Activated CD4-positive, CD25-positive, alpha-beta regulatory T cell (primary cell): Measurements from ENCODE around the gene CTSD.
"Not testable (repeated sequence)": the region's sequence is repeated elsewhere in the genome, so short reads cannot be mapped to it uniquely, and the experiment has no call there.

ENCODE experiments used
- DNase-seq, 4 experiments: peaks; one replicate each; lab custom pipeline; 2025; lab: John Stamatoyannopoulos, UW

Gene CTSD

GRCh38 chr11:1763796-1764661 is at the start of gene CTSD:
CTSD (minus strand) TSS chr11:1763927; CDS start chr11:1763859, 68 bp downstream.
- peak; percentile 76 to 86 (median 82) for DNase-seq

GRCh38 chr11:1813356-1813755 is 49.6 kb upstream of the CTSD start:
- not testable (repeated sequence) for DNase-seq

GRCh38 chr11:1812801-1813200 is 49.1 kb upstream of the CTSD start:
- DNase-seq = no peak

DNA sequence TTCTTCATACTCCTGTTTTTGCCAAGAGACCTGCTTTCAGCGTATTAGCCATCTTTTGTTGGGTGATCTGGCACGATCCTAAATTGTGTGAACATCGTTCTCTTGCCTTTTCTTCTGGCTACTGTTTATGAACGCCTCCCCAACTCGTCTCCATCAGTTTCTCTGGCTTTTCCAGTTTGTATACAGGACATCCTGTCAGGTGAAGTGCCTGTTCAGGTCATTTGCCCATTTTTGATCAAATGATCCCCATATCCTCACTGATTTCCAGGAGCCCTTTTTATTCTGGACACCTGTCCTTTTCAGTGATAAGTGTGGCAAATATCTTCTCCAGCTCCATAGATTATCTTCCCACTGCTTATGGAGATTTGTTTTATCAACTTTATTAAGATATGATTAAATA is 48.5 kb upstream of the CTSD start:
- DNase-seq = no peak

GRCh38 chr11:1810761-1811160 is 47.0 kb upstream of the CTSD start:
- DNase-seq = no peak

DNA sequence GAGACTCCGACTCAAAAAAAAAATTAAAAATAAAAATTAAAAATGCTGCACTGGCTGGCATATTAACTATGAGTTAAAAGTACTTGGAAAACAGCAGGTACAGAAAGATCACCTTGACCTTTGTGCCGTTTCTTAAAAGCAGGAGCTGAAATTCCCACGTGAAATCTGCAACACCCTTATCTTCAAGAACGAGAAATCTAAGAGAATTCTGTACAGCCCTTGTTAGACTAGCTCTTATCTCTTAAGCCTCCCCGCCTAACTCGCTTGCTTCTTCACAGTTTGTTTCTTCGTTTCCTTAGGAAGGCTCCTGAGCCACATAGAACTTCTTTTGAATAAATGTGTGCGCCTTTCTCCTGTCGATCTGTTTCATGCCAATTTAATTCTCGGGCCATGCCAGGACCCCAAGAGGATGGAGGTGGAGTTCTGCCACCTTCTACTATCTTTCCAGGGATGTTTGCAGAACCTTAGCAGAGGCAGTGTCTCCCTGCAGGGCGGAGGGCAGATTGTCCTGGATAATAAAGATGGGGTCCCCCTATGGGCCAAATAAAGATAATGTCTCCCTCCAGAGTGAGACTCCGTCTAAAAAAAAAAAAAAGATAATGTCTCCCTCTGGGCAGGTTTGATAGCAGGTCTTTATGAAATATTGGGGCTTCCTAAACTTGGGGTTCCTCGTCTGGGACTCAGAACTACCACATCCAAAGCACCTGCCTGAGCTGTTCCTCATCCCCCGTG is 43.7 kb upstream of the CTSD start:
- DNase-seq = no peak

DNA sequence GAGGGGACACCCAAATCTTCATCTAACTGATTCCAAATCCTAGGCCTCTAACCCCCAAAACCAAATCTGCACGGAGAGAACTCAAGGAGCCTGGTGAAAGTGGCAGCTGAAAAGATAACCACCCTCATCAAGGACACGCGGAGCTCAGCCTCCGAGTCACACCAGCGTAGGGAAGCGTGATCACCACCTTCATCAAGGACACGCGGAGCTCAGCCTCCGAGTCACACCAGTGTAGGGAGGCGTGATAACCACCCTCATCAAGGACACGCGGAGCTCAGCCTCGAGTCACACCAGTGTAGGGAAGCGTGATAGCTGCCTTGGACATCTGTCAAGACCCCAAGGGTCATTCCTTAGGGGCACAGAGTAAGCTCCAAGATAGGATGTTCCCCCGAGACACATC is 41.8 kb upstream of the CTSD start:
- no peak for DNase-seq

DNA sequence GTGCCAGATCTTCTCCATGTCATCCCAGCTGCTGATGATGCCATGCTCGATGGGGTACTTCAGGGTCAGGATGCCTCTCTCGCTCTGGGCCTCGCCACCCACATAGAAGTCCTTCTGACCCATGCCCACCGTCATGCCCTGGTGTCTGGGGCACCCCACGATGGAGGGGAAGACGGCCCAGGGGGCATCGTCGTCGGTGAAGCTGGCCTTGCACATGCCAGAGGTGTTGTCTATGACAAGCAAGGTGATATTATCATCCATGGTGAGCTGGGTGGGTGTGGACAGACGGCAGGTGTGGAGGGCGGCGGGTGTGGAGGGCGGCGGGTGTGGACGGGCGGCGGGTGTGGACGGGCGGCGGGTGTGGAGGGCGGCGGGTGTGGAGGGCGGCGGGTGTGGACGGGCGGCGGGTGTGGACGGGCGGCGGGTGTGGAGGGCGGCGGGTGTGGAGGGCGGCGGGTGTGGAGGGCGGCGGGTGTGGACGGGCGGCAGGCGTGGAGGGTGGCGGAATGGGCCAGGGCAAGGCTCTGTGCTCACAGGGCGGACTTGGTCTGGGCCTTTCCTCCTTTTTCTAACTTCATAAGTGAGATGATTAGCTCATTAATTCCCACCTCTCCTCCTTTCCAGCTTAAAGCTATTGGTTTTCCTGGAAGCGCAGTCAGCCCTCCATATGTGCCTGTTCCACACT is 40.2 kb upstream of the CTSD start:
- not testable (repeated sequence) for DNase-seq

DNA sequence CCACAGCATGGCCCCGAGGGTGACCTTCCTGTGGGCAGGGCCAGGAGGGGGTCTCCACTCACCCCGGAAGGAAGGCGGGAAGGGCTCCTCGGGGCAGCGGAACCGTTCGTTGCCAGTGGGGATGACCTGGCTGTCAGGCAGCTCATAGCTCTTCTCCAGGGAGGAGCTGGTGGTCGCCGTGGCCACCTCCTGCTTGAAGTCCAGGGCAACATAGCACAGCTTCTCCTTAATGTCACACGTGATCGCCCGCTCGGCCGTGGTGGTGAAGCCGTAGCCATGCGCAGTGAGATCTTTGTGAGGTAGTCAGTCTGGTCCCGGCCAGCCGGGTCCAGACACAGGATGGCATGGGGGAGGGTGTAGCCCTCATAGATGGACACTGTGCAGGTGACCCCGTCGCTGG is 39.5 kb upstream of the CTSD start:
- DNase-seq = no peak

- no peak for DNase-seq
Measured at GRCh38 chr11:1797391-1798125, 33.8 kb upstream of the CTSD start.

GRCh38 chr11:1796413-1797011 is 32.8 kb upstream of the CTSD start:
- no peak for DNase-seq

DNA sequence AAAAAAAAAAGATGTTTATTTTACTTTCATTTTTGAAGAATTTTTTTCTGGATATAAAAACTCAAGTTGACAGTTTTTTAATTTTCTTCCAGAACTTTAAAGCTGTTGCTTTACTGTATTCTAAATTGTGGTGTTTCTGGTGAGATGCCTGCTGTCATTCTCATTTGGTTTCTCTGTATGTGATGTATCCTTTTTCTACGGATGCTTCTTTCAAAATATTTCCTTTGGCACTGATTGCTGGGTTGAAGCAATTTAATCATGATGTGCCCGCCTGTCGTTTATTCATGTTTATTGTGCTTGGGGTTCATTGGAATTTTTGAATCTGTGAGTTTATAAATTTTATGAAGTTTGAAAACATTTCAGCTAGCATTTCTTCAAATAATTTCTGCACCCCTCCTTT is 29.4 kb upstream of the CTSD start:
- DNase-seq = no peak

GRCh38 chr11:1792461-1792860 is 28.7 kb upstream of the CTSD start:
- DNase-seq = no peak

DNA sequence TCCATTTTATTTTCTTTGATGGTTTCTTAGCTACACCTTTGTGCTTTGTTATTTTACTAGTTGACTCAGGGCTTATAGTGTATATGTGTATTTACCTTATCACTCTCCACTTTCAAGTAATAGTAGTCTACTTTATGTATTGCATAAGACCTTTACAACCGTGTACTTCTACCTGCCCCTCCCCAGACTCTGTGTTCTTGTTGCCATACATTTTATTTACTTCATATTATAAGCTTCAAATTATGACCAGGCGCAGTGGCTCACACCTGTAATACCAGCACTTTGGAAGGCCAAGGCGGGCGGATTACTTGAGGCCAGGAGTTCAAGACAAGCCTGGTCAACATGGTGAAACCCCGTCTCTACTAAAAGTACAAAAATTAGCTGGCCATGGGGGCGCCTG is 28.2 kb upstream of the CTSD start:
- DNase-seq = no peak

DNA sequence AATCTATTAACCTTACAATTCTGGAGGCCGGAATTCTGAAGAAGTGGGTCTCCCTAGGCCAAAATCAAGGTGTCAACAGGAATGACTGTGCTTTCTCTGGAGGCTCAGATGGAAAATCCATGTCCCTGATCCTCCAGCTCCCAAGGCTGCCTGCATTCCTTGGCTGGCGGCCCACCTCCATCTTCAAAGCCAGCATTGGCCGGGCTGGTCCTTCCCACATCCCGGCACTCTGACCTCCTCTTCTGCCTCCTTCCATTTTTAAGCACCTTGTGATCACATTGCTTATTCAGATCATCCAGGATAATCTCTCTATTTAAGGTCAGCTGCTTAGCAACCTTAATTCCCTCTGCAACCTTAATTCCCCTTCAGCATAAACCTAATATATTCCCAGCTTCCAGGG is 22.7 kb upstream of the CTSD start:
- DNase-seq = no peak

DNA sequence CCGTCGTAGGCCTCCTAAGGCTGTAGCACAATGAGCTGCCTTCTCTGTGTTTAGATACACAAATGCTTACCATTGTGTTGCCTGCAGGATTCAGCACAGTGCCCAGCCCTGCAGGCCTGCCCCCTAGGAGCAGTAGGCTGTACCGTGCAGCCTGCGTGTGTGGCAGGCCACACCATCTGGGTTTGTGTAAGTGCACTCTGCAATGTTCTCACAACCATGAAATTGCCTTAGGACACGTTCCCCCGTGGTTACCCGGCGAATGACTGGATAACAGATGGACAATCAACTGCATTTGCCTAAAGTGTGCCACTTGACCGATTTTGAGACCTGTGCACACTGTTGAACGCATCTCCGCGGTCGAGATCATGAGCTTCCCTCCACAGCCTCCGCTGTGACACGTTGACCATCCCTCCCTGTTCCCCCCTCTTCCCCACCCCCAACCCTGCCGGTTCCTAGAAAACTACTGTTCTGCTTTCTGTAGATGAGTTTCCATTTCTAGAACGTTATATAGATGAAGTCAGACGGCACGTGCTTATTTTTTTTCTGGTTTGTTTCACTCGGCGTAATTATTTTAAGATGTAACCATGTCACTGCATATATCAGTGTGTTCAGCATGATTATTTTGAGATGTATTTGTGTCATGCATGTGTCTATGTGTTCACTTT is 22.2 kb upstream of the CTSD start:
- no peak for DNase-seq

- no peak for DNase-seq
Measured at GRCh38 chr11:1784761-1785650, 21.3 kb upstream of the CTSD start.

DNA sequence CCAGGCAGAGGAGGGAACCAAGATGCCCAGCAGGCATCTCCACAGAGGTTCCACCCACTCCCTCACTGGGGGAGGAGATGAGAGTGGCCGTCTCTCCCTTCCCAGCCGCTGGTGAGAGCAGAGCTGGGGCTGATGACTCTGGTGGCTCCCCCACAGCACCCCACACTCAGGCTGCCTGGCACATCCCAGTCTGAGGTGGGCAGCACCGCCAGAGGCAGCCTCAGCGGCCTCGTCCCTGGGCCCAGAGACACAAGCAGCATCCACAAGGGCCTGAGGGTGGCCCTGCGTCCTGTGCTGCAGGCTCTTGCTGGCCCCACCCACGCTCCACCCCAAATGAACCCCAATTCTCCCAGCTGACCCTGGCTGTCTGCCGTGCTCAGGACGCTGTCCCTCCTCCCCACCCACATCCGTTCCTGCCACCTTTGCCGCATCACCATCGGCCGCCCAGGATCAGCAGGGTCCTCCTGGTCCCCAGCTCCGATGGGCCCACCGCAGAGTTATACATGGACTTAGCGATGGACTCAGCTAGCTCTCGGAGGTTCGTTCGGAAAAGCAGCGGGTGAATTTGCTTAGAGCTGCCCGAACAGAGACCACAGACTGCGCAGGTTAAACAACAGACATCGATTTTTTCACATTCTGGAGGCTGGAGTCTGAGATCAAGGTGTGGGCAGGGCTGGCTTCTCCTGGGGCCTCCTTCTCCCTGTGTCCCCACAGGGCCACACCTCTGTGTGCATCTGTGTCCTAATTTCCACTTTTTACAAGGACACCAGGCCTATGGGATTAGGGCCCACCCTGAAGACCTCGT is 20.2 kb upstream of the CTSD start:
- no peak for DNase-seq
